Adrenal gland (tissue), 5 donors: Measurements from ENCODE around the gene GLIS1.

Source experiments
- CTCF ChIP-seq, 6 experiments: fragments of 450-650 bp in 4 of 6; fragments of 200-600 bp in 2 of 6; sonication (generic) in 1 of 6; IDR thresholded peaks; 1 replicate in 5 of 6; 2 replicates in 1 of 6; pipeline versions ENCODE4 v1.5.1 to v1.8.0; 2016 to 2021; ENCODE audit warnings: antibody characterized with exemption in 6 of 6, mild to moderate bottlenecking in 2 of 6, moderate library complexity in 1 of 6
- POLR2A ChIP-seq, 2 donors: fragments of 450-650 bp; IDR thresholded peaks; one replicate each; pipeline ENCODE4 v1.6.1; 2017; ENCODE audit warnings: antibody characterized with exemption in 2 of 2, mild to moderate bottlenecking in 2 of 2, moderate library complexity in 1 of 2
- donor health status: DM: no; HTN: no; CAD: no.

GRCh38 chr1:53470584-53470983 lies 268.4 kb downstream of the GLIS1 start:
- TF ChIP-seq CTCF (IDR thresholded peaks at IDR 0.05) = no peak
- no peak for TF ChIP-seq POLR2A (IDR thresholded peaks at IDR 0.05)
